K562 (cell line): ENCODE data around the gene DEPP1. TPM values are rescaled to one million over a fixed set of nuclear protein-coding genes. Genes with fewer than 3 reads are reported as not detected.

Experiments used
- BCL6 ChIP-seq: fragments of 250-450 bp; sonication (Bioruptor Pico); IDR thresholded peaks from 2 replicates; pipeline ENCODE4 v1.4.0; 2020
- BCOR ChIP-seq: fragments of 450-650 bp; IDR thresholded peaks from 2 replicates; pipeline ENCODE4 v1.6.1; 2016
- CBX5 ChIP-seq: IDR thresholded peaks from 2 replicates; pipeline ENCODE4 v1.6.1; 2014; ENCODE audit warnings: low read depth, borderline replicate concordance
- DIDO1 ChIP-seq: fragments of 450-650 bp; IDR thresholded peaks from 2 replicates; pipeline ENCODE4 v1.6.1; 2016; ENCODE audit warnings: low read depth, missing biosample characterization, missing genetic modification characterization
- E2F5 ChIP-seq: sonication (generic); formaldehyde crosslinking; IDR thresholded peaks from 2 replicates; pipeline ENCODE4 v1.8.0; 2022; ENCODE audit warnings: mild to moderate bottlenecking, missing genetic modification reagents
- ERF ChIP-seq: fragments of 450-650 bp; formaldehyde crosslinking; IDR thresholded peaks from 2 replicates; pipeline ENCODE4 v1.4.0; 2020; ENCODE audit warnings: mild to moderate bottlenecking, mixed read lengths
- JUND ChIP-seq, 2 experiments: IDR thresholded peaks; 2 replicates in 1 of 2; 3 replicates in 1 of 2; pipeline ENCODE4 v1.6.1; 2011; ENCODE audit warnings: borderline replicate concordance in 2 of 2, low read depth in 2 of 2, low read length in 2 of 2, improper control_type of control experiment in 1 of 2, missing biosample characterization in 1 of 2, missing genetic modification characterization in 1 of 2, missing genetic modification reagents in 1 of 2
- KAT2B ChIP-seq: IDR thresholded peaks from one replicate; pipeline ENCODE4 v1.6.1; 2012; ENCODE audit warnings: low read depth, mild to moderate bottlenecking, control low read depth, inconsistent platforms, low read length, moderate library complexity
- KLF10 ChIP-seq: fragments of 250-450 bp; sonication (Bioruptor Pico); IDR thresholded peaks from 2 replicates; pipeline ENCODE4 v1.6.1; 2021; ENCODE audit warnings: matching md5 sums
- MAFG ChIP-seq: fragments of 450-650 bp; conservative IDR thresholded peaks from 2 replicates; pipeline ENCODE4 v1.6.1; 2016; ENCODE audit warnings: missing genetic modification characterization, missing compliant biosample characterization
- MAFK ChIP-seq: IDR thresholded peaks from 2 replicates; pipeline ENCODE4 v1.6.1; 2011; ENCODE audit warnings: low read length, improper control_type of control experiment
- MCM7 ChIP-seq, 2 experiments: fragments of 450-650 bp; IDR thresholded peaks; 2 replicates each; pipeline ENCODE4 v1.6.1; 2016 to 2018
- MEIS2 ChIP-seq: fragments of 450-650 bp; IDR thresholded peaks from 2 replicates; pipeline ENCODE4 v1.6.1; 2014; ENCODE audit warnings: mild to moderate bottlenecking; ENCODE audit not compliant: partially characterized antibody
- NFE2 ChIP-seq: IDR thresholded peaks from 2 replicates; pipeline ENCODE4 v1.6.1; 2014; ENCODE audit warnings: antibody characterized with exemption, low read depth
- NR2C2 ChIP-seq, 2 experiments: fragments of 200-800 bp in 1 of 2; sonication (Bioruptor generic) in 1 of 2; sonication (generic) in 1 of 2; formaldehyde crosslinking in 1 of 2; IDR thresholded peaks; 2 replicates each; pipeline versions ENCODE4 v1.6.1 to v1.8.0; 2016 to 2022; ENCODE audit warnings: mild to moderate bottlenecking in 1 of 2, missing compliant biosample characterization in 1 of 2, missing genetic modification characterization in 1 of 2, missing genetic modification reagents in 1 of 2
- PHF21A ChIP-seq: fragments of 450-650 bp; IDR thresholded peaks from 2 replicates; pipeline ENCODE4 v1.6.1; 2017; ENCODE audit warnings: low read depth, borderline replicate concordance
- PHF8 ChIP-seq: fragments of 200-600 bp; sonication (generic); IDR thresholded peaks from 2 replicates; pipeline ENCODE4 v1.6.1; 2012; ENCODE audit warnings: mixed run types, mild to moderate bottlenecking, inconsistent platforms, low read length, moderate library complexity, borderline replicate concordance
- RHOXF2B ChIP-seq: fragments of 250-450 bp; sonication (Bioruptor Pico); conservative IDR thresholded peaks from 2 replicates; pipeline ENCODE4 v1.5.1; 2021
- SIN3A ChIP-seq, 2 experiments: fragments of 150-350 bp in 1 of 2; IDR thresholded peaks; 2 replicates each; pipeline ENCODE4 v1.6.1; 2011 to 2016; ENCODE audit warnings: borderline replicate concordance in 2 of 2, low read depth in 2 of 2, low read length in 2 of 2, mild to moderate bottlenecking in 2 of 2, moderate library complexity in 2 of 2; ENCODE audit not compliant: control insufficient read depth in 1 of 2
- TAF9B ChIP-seq: fragments of 450-650 bp; IDR thresholded peaks from 2 replicates; pipeline ENCODE4 v1.6.1; 2018; ENCODE audit warnings: mild to moderate bottlenecking; ENCODE audit not compliant: partially characterized antibody
- ZNF277 ChIP-seq: fragments of 250-450 bp; sonication (Bioruptor Pico); IDR thresholded peaks from 2 replicates; pipeline ENCODE4 v1.8.0; 2022; ENCODE audit warnings: inconsistent platforms, mild to moderate bottlenecking, moderate library complexity, borderline replicate concordance
- ZNF384 ChIP-seq: IDR thresholded peaks from 2 replicates; pipeline ENCODE4 v1.6.1; 2012; ENCODE audit warnings: low read depth, low read length, improper control_type of control experiment
- ZNF699 ChIP-seq: fragments of 250-450 bp; sonication (Bioruptor Pico); IDR thresholded peaks from 2 replicates; pipeline ENCODE4 v1.8.0; 2021; ENCODE audit warnings: mild to moderate bottlenecking, moderate library complexity; ENCODE audit not compliant: insufficient replicate concordance
- polyA plus RNA-seq, 8 experiments: library from polyadenylated mRNA; depleted of rRNA in 4 of 8; stranded (reverse) in 5 of 8; unstranded in 3 of 8; fragments of >200 nt; fragmentation: Nextera tagmentation in 2 of 8; fragmentation: Illumina TruSeq in 1 of 8; extraction: Ambion mirVana in 2 of 8; extraction: Trizol in 1 of 8; gene quantifications; 2 replicates each; pipeline versions ENCODE4 v1.2.1 to v1.2.3, GENCODE V29; 2011 to 2014; ENCODE audit warnings: inconsistent platforms in 1 of 8, missing spikeins in 1 of 8
- total RNA-seq, 7 experiments: library from RNA; depleted of rRNA in 6 of 7; stranded (reverse); fragments of >200 nt in 6 of 7; fragmentation: Illumina TruSeq in 2 of 7; extraction: Trizol in 2 of 7; gene quantifications; 2 replicates each; pipeline versions ENCODE4 v1.2.1 to v1.2.3, GENCODE V29; 2011 to 2021; ENCODE audit warnings: low replicate concordance in 1 of 7
- TF ChIP-seq, protein P1 (sequence below): sonication (generic); formaldehyde crosslinking; IDR thresholded peaks from 2 replicates; pipeline ENCODE4 v1.8.0; 2022; ENCODE audit warnings: mild to moderate bottlenecking, missing genetic modification reagents
- TF ChIP-seq, protein P2 (sequence below): fragments of 250-450 bp; sonication (Bioruptor Pico); IDR thresholded peaks from 2 replicates; pipeline ENCODE4 v1.4.0; 2020; ENCODE audit warnings: mild to moderate bottlenecking, moderate library complexity

Gene DEPP1
- total and polyA plus RNA-seq, 9 of the 15 experiments (the other 6 are each of a cell fraction or from before 2014, with no cell fraction given), result 0.04 to 0.54 (median 0.20) TPM; not detected in 1

GRCh38 chr10:44938956-44939355 lies 39.7 kb downstream of the DEPP1 start (continued):
- TF ChIP-seq JUND (IDR thresholded peaks at IDR 0.05; ENCODE audit: borderline replicate concordance, low read depth, low read length) (no peak), JUND (tag; IDR thresholded peaks at IDR 0.05; ENCODE audit: borderline replicate concordance, low read depth, low read length) (peak; percentile 38; the same call in 2 of the 3 replicates), ZNF384 (no peak), MAFG (tag) (peak; percentile 95), BCOR (no peak), KLF10 (CRISPR knock-in tag) (no peak), KAT2B (no peak), MCM7 (IDR thresholded peaks at IDR 0.05) (no peak), DIDO1 (no peak), NR2C2 (CRISPR knock-in tag; IDR thresholded peaks at IDR 0.05) (no peak), NR2C2 (tag; IDR thresholded peaks at IDR 0.05) (no peak), RHOXF2B (CRISPR knock-in tag) (no peak), ZNF277 (CRISPR knock-in tag) (no peak), E2F5 (CRISPR knock-in tag) (no peak), ERF (CRISPR knock-in tag) (no peak), PHF8 (no peak), BCL6 (no peak), ZNF699 (CRISPR knock-in tag) (no peak), CBX5 (no peak), TAF9B (no peak), NFE2 (peak; percentile 82), MAFK (peak; percentile 76), SIN3A (IDR thresholded peaks at IDR 0.05; ENCODE audit: borderline replicate concordance in 2 of 2, control insufficient read depth in 1 of 2, low read depth in 2 of 2, low read length in 2 of 2) (no peak), PHF21A (no peak), MEIS2 (no peak)
- TF ChIP-seq, protein P1, sequence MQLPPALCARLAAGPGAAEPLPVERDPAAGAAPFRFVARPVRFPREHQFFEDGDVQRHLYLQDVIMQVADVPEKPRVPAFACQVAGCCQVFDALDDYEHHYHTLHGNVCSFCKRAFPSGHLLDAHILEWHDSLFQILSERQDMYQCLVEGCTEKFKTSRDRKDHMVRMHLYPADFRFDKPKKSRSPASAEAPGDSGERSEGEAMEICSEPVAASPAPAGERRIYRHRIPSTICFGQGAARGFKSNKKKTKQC, result no peak
- TF ChIP-seq, protein P2, sequence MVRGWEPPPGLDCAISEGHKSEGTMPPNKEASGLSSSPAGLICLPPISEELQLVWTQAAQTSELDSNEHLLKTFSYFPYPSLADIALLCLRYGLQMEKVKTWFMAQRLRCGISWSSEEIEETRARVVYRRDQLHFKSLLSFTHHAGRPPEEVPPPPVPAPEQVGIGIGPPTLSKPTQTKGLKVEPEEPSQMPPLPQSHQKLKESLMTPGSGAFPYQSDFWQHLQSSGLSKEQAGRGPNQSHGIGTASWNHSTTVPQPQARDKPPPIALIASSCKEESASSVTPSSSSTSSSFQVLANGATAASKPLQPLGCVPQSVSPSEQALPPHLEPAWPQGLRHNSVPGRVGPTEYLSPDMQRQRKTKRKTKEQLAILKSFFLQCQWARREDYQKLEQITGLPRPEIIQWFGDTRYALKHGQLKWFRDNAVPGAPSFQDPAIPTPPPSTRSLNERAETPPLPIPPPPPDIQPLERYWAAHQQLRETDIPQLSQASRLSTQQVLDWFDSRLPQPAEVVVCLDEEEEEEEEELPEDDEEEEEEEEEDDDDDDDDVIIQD (CRISPR knock-in tag), result no peak
